Stomach (tissue), 4 donors: ENCODE measurements around the gene CHST9.

Experiments used
- CTCF ChIP-seq, 7 experiments: fragments of 450-650 bp in 4 of 7; fragments of 200-600 bp in 3 of 7; sonication (generic) in 3 of 7; IDR thresholded peaks; one replicate each; pipeline ENCODE4 v1.5.1; 2016 to 2019; ENCODE audit warnings: antibody characterized with exemption in 7 of 7, control low read depth in 2 of 7, mild to moderate bottlenecking in 1 of 7
- POLR2A ChIP-seq, 4 donors: fragments of 450-650 bp; IDR thresholded peaks; one replicate each; pipeline ENCODE4 v1.6.1; 2016; ENCODE audit warnings: antibody characterized with exemption in 4 of 4, control low read depth in 2 of 4, mild to moderate bottlenecking in 1 of 4, moderate library complexity in 1 of 4

GRCh38 chr18:26874283-26874682, 310.8 kb downstream of the CHST9 start:
- TF ChIP-seq CTCF (IDR thresholded peaks at IDR 0.05) (no peak), POLR2A (IDR thresholded peaks at IDR 0.05) (no peak)
